Glomerular visceral epithelial cell (primary cell): ENCODE data around the gene REEP6.
"Not testable (repeated sequence)": the region's sequence is repeated elsewhere in the genome, so short reads cannot be mapped to it uniquely, and the experiment has no call there.

Experiments used
- DNase-seq: peaks from one replicate; pipeline ENCODE4 v3.0.0-alpha.2; 2016; ENCODE audit errors: extremely low spot score

REEP6 gene

DNA sequence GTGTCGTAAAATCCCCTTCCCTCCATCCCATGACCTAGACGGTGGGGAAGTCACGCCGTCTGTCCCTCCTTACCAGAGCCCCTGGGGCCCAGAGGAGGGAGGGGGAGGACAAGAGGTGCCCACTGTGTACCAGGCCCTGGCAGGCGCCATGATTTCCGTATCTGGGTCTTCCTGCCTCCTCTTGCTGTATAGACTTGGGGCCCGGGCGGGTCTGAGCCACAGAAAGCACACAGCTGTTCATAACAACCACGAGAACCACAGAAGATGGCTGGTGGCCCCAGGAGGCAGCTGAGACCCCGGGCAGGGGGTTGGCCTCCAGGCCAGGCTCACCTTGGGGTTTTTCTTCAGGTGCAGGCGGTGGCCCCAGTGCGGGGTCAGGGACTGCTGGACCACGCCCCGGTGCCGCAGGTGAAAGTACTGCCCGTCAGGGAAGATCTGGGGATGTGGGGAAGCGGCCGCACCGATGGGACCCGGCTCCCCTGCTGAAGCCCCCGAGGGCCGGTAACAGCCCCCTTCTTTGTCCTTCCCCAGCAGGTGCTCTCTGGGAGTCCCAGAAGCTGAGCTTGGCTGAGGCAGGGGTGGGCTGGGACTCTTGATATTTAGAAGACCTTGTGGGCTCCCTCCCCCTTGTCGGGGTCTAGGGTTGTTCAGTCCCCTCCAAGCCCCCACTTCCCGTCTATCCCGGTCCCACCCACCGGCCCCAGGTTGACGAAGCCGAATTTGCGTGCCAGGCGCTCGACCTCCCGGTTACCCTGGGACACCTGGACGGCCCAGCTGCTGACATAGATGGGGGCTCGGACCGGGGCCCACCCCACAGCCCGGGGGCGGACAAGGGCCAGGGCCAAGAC is 1.3 kb upstream of the REEP6 start:
- no peak for DNase-seq

DNA sequence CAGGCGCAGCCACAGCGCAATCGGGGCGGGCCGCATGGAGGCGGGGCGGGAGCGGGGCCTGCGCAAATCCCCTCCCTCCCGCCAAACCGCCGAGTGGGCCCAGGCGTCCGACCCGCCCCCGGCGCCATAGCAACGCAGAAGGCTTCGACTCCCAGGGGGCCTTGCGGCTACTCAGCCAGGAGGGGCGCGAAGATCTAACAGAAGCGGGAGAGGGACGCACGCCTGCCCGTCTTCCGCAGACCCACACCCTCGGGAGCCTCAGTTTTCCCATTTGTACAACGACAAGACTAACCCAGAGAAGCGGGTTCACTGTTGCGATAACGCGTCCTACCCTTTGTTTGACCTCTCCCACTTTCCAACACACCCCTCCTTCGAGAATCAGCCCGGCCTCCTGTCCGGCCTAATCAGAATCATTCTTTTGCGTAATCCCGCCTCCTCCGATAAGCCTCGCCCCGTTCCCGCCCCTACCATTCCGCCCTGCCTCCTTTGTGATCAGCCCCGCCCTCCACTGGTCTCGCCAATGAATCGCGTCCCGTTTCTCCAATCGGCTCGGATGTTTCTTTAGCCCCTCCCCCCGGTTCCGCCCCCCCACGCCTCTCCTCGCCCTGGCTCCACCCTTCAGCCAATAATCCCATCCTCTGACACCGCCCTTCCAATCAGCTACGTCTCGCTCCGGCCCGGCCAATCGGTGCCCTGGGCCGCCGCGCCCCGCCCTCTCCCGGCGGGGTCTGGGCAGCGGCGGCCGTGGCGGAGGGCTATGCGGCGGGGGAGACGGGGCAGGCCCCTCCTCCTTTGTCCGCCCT is 469 bp upstream of the REEP6 start, which contains the start of gene PCSK4:
PCSK4 (minus strand) TSS at position 40 of the 803 bp plus-strand sequence; CDS start at position 36, 4 bp downstream.
- peak; percentile 100 for DNase-seq

DNA sequence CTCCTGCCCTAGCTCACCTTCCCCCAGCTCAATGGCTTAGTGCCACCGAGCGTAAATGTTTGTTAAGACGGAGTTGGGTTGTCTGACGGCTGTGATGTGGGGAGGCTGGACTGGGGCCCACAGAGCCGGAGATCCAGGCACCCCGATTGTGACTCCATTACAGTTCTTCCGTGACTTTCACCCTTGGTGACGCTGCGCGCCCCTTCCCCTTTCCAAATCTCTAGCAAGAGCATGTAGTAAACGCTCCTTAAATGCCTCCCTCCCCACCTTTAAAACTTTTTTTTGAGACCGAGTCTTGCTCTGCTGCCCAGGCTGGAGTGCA is 829 bp downstream of the REEP6 start:
- DNase-seq, result no peak

DNA sequence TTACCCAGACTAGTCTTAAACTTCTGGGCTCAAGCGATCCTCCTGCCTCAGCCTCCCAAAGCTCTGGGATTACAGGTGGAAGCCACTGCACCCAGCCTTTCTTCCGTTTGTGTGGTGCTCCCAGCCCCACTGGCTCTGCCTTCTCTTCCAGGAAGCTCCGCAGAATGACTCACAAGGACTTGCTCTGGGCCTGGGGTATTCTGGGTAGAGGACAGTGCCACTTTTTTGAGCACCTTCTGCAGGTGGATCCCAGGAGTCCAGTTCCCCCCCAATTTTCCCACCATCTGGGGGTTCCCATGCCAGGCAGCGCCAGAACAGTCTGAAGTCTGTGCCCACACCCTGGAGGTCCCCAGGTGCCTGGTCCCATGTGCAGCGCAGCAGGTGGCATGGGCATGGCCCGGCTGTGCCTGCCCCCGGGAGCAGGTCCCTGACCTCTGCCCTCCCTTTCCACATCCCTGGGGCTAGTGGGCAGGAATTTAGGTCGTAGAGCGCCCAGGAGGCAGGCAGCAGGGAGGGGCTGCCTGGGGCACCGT is 1.6 kb downstream of the REEP6 start:
- DNase-seq, result peak; percentile 36

DNA sequence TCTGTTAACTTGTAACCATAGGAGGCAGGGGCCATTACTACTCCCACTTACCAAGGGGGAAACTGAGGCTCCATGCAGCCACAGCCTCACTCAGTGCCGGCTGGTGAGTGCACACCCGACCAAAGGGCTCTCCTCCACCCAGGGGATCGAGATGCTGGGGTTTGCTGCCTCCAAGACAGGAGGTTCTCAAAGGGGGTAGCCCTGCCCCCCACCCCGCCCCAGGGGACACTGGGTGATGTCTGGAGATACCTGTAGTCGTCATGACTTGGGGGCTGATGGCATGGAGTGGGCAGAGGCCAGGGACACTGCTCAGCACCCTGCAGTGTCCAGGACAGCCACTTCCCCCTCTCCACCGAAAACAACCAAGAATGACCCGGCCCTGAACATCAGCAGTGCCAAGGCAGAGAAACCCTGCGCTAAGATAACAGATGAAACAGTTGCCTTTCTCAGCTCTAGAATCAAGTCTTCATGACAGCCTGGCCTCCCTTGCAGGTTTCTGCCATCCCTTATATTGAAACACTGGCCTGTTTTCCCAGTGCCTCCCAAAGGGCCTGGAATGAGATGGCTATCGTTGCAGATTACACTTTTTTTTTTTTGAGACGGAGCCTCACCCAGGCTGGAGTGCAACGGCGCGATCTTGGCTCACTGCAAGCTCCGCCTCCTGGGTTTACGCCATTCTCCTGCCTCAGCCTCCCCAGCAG is 3.3 kb downstream of the REEP6 start:
- no peak for DNase-seq

DNA sequence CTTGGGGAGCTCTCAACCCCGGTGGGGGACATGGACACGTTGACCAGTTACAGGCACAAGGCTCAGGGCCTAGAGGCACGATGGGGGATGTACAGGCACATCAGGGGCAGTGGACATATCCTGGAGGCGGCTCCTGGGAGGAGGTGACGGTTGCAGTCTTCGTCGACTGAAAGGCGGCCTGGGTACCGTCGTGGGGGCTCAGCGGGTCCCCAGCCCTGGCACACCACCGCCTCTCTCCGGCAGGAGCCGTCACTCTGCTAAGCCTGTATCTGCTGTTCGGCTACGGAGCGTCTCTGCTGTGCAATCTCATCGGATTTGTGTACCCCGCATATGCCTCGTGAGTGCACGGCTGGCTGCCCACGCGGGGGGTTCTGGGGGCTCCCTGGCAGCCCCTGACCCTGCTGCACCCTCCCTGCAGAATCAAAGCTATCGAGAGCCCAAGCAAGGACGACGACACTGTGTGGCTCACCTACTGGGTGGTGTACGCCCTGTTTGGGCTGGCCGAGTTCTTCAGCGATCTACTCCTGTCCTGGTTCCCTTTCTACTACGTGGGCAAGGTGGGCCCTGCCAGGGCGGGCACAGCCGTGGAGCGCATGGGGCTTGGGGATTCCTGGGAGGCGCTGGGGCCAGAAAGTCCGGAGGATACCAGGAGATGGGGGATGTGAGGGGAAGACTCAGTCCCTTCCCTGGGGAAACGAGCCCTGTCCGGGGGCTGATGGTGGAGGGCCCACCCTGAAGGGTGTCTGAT is 4.2 kb downstream of the REEP6 start:
- DNase-seq, result no peak

DNA sequence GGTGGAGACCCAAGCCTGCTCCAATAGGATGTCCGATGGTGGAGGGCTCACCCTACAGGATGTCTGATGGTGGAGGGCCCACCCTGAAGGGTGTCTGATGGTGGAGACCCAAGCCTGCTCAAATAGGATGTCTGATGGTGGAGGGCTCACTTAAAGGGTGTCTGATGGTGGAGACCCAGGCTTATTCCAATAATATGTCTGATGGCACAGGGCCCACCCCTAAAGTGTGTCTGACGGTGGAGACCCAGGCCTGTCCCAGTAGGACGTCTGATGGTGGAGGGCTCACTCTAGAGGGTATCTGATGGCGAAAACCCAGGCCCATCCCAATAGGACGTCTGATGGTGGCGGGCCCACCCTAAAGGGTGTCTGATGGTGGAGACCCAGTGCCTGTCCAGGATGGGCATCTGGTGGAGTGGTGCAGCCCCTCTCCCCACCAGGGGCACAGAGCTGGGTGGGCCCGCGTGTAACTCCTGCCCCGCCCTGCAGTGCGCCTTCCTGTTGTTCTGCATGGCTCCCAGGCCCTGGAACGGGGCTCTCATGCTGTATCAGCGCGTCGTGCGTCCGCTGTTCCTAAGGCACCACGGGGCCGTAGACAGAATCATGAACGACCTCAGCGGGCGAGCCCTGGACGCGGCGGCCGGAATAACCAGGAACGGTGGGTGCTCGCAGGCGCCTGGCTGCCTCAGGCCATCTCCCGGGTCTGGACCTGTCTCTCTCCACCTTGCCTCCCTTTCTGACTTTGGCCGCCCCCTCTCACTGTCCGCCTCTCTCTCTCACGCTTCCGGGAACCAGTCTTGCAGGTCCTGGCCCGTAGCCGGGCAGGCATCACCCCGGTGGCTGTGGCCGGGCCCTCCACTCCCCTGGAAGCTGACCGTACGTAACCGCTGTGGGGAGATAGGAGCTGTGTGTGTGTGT is 5.1 kb downstream of the REEP6 start:
- no peak for DNase-seq

DNA sequence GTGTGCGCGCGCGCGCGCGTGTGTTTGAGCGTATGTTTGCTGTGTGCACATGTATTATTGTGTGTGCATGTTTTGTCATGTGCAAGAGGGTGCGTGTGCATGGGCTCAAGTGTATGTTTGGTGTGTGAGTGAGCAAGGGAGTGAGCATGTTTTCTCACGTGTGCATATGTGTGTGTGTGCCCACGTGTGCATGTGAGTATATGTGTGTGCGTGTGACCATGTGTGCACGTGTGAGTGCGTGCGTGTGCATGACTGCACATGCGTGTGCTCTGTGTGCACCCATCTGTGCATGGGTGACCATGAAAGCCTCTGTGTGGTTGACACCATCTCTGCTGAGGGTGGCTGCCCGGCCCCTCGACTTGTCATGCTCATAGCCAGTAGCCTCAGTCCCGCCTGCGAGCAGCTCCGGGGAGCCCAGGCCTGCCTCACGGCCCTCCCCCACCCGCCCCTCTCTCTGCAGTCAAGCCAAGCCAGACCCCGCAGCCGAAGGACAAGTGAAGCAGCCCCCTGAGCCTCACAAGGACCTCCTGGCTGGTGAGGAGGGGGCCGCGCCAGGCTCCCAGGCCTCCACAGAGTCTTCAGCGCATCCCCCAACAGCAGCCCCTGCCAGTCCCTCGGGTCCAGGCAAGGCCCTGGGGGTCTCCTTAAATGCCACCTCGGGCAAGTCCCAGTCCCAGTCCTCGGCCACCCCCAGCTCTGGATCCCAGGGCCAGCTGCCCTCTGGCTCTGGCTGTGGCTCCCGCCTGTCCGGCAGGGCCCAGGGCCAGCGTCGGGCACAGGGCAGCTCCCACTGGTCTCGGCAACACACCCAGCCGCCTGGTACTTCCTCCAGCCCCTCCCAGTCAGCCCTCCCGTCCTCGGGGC is 6.0 kb downstream of the REEP6 start:
- DNase-seq, result no peak

DNA sequence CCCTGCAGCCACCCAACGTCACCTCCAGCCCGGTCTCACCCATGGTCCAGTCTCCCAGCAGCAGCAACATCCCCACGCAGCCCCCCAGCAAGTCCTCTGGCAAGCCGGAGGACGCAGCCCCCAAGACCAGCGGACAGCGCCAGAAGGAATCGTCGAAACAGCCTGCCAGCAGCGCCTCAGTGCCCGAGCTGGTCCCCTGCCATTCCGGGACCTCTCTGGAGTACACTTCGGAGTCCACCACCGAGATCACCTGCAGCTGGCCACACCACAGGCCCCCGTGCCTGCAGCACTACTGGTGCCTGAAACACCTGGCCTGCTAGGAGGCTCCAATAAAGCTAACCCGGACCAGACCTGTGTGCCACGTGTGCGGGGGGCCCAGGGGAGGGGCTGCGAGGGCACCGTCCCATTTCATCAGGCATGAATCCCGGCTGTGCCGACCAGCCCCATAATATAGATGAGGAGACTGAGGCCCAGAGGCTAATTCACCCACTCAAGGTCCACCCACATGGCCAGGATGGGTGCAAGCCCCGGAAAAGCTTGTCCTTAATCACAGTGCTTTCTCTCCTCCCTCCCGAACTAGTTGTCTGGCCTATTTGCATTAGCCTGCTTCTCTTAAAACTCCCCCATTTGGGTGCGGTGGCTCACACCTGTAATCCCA is 6.7 kb downstream of the REEP6 start:
- no peak for DNase-seq

DNA sequence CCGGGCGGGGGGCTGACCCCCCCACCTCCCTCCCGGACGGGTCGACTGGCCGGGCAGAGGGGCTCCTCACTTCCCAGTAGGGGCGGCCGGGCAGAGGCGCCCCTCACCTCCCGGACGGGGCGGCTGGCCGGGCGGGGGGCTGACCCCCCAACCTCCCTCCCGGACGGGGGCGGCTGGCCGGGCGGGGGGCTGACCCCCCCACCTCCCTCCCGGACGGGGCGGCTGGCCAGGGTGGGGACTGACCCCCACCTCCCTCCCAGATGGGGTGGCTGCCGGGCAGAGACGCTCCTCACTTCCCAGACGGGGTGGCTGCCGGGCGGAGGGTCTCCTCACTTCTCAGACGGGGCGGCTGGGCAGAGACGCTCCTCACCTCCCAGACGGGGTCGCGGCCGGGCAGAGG is 8.2 kb downstream of the REEP6 start:
- DNase-seq, result not testable (repeated sequence)

DNA sequence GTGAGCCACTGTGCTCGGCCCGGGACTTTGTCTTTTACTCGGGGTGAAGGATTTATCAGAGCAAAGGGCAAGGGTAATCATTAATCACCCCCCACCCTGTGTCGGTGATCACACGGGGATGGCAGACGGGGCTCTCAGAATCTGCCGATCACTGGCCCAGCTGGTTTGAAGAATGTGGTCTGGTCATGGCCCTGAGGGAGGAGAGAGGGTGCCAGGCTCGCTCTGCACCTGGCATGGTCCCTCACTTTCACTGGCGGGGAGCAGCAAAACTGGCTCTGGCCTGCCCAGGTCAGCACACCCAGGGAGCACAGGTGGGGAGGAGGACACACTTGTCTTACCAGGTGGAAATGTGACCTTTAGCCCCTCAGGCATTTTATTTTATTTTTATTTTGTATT is 10.2 kb downstream of the REEP6 start:
- DNase-seq, result peak; percentile 58

DNA sequence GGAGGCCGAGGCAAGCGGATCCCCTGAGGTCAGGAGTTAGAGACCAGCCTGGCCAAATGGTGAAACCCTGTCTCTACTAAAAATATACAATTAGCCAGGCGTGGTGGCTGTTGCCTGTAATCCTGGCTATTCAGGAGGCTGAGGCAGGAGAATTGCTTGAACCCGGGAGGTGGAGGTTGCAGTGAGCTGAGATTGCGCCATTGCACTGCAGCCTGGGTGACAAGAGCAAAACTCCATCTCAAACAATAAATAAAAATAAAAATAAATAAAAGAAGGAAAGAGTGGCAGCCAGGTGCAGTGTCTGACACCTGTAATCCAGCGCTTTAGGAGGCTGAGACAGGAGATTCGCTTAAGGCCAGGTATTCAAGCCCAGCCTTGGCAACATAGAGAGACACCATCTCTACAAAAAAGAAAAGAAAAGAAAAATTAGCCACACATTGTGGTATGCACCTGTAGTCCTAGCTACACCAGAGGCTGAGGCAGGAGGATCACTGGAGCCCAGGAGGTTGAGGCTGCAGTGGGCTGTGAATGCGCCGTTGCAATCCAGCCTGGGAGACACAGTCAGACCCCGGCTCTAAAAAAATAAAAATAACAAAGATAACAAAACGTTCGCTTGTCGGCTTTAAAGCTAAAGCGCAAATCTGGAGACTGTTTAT is 11.6 kb downstream of the REEP6 start:
- no peak for DNase-seq

DNA sequence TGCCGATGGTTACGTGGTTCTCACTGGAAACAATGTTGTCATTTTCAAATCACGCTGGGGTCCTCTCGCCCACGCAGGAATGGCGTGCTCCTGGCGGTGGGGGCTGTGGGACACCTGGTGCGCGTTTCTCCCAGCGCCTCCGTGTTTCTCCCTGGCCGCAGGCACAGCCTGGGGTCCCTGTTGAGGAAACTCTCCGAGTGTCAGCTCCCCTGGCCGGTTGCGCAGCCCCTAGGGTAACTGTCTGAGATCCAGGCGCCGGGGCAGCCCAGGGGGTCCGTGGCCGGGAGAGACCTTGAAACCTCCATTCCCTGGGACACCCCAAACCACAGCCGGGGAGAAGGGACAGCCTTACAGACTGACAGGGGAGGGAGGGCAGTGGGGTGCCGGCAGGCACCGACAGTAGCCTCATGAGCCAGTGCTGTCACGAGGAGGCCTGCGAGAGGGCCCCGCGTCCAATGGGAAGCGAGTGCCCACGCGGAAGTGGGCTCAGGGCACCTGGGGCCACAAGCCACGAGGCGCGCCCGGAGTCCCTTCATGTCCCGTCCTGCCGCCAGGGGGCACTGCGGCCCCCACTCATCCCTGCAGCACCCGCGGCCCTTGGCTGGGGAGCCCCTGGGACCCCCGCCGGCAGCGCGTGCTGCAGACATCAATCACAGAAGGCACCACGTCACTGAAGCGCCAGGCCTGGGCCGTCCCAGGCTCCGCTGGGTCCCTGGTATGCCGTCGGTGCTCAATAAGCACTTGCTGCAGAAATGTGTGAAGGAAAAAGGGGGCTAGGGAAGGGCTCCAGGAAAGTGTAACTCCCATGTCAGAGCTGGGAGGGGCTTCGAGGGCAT is 12.3 kb downstream of the REEP6 start:
- peak; percentile 47 for DNase-seq

DNA sequence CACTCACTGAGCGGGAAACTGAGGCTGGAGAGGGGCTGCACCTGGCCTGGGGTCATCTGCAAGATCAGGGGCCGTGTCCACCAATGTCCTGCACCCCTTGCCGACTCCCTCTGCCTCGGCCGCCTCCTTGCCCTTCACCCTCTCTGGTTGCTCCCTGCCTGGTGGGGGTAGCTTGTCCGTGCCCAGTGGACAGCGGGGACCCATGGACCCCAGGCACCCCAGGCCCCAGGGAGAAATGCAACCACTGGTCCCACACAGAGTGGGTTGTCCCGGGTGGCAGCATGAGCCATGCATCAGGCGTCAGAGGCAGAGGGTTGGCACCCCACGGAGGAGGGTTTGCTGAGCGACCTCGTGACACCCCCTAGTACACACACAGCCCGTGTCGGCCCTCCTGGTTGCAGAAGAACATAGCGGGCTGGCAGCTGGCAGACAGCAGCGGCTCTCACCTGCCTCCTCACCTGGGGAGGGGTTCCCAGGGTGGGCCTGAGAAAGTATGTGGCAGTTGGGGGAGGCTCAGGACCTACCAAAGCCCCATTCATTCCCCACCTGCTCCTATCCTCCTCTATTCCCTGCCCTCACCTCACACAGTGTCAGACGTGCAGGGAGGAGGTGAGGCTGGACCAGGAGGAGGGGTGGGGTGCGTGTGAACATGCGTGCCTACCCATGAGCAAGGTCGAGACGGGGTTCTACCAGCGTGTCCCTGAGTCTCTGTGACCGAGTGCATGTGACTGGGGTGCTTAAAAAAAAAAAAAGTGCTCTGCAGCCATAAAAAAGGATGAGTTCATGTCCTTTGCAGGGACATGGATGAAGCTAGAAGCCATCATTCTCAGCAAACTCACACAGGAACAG is 13.2 kb downstream of the REEP6 start:
- no peak for DNase-seq

DNA sequence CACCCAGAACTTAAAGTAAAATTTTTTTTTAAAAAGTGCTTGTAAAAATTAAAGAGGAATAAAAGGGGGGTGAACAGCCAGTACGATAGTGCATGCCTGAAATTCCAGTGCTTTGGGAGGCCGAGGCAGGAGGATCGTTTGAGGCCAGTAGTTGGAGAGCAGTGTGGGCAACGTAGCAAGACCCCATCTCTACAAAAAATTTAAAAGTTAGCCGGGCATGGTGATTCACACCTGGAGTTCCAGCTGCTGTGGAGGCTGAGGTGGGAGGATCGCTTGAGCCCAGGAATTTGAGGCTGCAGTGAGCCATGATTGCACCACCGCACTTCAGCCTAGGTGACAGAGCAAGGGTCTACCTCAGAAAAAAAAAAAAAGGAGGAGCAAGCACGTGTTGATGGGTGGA is 14.0 kb downstream of the REEP6 start:
- no peak for DNase-seq
